NCI-H1694 (cell line): ENCODE measurements around the gene TAF4.
"Not testable (repeated sequence)": the region's sequence is repeated elsewhere in the genome, so short reads cannot be mapped to it uniquely, and the experiment has no call there.

ENCODE experiments used
- DNase-seq: peaks from one replicate; lab custom pipeline; 2025; lab: John Stamatoyannopoulos, UW

TAF4 gene

GRCh38 chr20:61960836-61961235, 104.8 kb downstream of the TAF4 start:
- DNase-seq = no peak

- DNase-seq = no peak
These were observed 106.6 kb downstream of the TAF4 start for GRCh38 chr20:61958773-61959700.

- DNase-seq = no peak
These were observed 107.5 kb downstream of the TAF4 start for GRCh38 chr20:61957961-61958715.

- DNase-seq = no peak
These were observed 109.0 kb downstream of the TAF4 start for GRCh38 chr20:61956396-61957342.

GRCh38 chr20:61955668-61956395, 109.8 kb downstream of the TAF4 start:
- no peak for DNase-seq

- DNase-seq = no peak
These were observed 111.2 kb downstream of the TAF4 start for GRCh38 chr20:61954276-61955021.

GRCh38 chr20:61953037-61954021, 112.4 kb downstream of the TAF4 start:
- no peak for DNase-seq

- no peak for DNase-seq
These were observed 113.8 kb downstream of the TAF4 start for GRCh38 chr20:61951695-61952533.

GRCh38 chr20:61950641-61951071, 115.0 kb downstream of the TAF4 start:
- no peak for DNase-seq

GRCh38 chr20:61949714-61950640, 115.7 kb downstream of the TAF4 start:
- no peak for DNase-seq

GRCh38 chr20:61949363-61949713, 116.3 kb downstream of the TAF4 start:
- DNase-seq = no peak

GRCh38 chr20:61948586-61949362, 116.9 kb downstream of the TAF4 start:
- DNase-seq = no peak

GRCh38 chr20:61948056-61948455, 117.6 kb downstream of the TAF4 start:
- not testable (repeated sequence) for DNase-seq

- not testable (repeated sequence) for DNase-seq
These were observed 120.2 kb downstream of the TAF4 start for GRCh38 chr20:61945495-61945894.

- not testable (repeated sequence) for DNase-seq
These were observed 120.7 kb downstream of the TAF4 start for GRCh38 chr20:61944967-61945366.

GRCh38 chr20:61942526-61942925, 123.2 kb downstream of the TAF4 start:
- no peak for DNase-seq
